ELF-1 (cell line): ENCODE measurements around the gene CTNNA3.

Experiments
- DNase-seq: peaks from one replicate; pipeline ENCODE4 v3.0.0-alpha.2; 2016; ENCODE audit warnings: low read depth, low spot score

CTNNA3 gene

DNA sequence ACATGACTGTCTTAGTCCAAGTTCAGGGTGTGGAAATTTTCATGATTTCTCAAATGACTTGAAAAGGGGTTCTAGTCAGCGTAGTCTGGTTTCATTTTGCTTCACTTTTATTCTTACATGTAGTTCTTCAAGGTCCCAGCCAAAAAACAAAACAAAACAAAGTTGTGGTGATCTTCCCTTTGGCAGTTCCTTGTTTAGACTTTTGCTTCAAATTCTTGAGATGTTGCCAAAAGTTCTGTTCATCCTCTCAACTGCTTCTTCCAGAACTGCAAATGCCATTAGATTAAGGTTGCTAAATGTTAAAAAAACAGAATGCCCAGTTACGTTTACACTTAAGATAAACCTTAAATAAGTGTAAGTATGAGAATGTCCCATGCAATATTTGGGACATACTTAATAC, 1140.9 kb downstream of the CTNNA3 start:
- DNase-seq, result no peak

DNA sequence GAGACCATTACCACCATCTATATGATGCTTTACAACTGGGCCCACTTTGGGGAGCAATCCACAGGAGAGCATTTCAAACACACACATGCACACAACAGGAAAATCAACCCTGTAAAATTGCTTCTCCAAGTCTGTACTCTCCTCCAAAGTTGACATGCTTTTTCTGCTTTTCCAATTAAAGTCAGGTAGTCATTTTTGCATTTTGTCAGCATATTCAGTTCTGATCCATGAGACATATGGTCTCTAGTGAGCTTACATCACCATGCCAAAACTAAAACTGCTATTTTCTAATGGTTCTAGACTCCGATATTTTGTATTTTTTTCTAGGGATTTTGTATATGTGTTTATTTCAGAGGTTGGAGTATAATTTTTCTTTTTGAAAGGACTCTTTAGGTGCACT, 1143.7 kb downstream of the CTNNA3 start:
- no peak for DNase-seq

DNA sequence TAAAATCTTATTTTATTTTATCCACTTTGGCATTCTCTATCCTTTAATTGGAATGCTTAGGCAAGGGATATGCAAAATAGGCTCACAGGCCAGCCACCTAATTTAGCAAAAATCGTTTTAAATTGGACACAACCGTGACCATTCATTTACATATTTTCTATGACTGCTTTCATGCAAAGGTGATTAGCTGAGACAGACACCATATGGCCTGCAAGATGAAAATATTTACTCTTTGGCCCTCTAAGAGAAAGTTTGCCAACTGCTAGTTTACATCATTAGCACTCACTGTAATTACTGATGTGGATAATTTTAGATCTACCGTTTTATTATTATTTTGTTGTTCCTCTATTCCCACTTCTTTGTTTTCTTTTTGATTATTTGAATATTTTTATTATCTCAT, 1145.6 kb downstream of the CTNNA3 start:
- no peak for DNase-seq

DNA sequence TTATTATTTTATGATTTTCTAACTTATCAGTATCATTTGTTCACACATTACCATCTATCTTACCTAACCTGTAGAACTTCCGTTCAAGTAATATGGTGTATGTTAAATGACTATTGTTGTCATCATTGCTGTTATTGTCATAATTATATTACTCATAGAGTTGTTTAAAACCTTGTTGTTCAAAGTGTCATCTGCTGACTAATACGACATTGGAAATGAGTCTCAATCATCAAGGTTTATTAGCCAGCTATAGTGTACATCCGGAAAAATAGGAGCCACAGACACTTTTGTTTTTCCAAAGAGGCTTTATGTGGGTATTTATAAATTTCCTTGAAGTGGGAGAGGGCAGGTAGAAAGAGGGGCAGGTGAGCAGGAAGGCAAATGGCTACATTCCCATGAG, 1157.1 kb downstream of the CTNNA3 start:
- no peak for DNase-seq

DNA sequence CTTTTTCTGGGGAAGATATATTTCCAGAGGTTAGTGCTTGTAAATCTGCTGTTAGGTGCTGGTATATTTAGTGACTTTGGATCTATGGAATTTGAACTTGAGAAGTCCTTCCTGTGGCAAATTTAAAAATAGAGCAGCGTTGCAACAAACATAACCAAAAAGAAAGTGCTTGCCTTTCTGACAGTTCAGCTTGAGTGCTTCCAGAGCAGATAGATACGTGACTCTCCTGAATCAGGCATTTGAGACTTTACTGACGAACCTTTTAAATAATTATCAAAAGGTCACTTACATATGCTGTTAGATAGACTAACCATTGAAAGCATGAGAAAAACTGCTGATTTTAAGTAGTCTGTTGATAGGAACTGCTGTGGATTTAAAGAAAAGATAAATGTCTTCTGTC, 1157.6 kb downstream of the CTNNA3 start:
- DNase-seq, result no peak

DNA sequence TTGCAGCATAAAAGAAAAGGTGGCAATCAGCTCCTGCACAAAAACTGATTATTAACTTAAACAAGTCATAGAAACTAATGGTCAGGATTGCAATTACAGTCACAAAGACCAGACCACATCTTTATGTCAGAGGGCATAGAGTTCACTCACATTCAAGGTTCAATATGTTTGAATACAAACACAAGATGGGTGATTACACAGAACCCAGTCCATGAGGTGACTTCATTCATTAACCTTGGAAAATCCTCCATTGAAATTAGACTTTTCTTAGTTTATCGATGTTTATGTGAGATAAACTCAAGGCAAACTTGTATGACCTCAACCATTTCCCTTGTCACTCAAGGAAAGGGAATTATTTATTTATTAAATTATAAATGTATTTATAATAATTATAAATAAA, 1158.8 kb downstream of the CTNNA3 start:
- DNase-seq, result no peak

DNA sequence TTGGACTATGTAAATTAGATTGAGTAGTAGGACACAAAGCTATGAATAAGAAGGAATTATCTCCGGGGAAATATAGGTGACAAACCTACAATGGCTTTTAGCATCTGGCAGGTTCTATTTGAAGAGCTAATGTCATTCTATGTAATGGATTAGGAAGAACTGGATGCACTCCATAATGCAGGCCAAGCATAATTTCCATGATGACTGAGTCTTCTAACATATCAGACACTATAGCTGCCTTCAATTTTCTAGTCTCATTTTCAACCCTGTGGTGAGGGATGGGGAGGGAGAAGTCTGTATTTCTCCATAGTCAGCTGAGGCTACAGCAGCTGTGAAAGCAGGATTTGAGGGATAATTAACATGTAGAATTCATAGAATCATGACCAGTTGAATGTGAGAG, 1160.6 kb downstream of the CTNNA3 start:
- no peak for DNase-seq

DNA sequence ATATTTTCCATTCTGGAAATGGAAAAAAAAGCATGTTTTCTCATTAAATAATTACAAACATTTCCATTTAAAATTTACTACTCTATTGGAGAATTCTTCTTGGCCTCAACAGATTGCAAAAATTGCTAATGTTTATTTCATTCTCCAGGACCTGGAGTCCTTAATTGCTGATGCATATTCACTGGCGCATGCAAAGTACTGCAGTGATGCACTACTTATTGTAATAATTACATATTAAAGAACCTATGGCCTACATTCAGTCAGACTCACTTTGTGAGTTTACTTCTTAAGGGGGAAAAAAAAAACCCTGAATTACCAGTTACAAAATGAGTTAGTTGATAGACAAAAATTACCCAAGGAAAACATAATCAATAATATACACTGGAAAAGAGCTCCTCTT, 1161.1 kb downstream of the CTNNA3 start:
- no peak for DNase-seq

DNA sequence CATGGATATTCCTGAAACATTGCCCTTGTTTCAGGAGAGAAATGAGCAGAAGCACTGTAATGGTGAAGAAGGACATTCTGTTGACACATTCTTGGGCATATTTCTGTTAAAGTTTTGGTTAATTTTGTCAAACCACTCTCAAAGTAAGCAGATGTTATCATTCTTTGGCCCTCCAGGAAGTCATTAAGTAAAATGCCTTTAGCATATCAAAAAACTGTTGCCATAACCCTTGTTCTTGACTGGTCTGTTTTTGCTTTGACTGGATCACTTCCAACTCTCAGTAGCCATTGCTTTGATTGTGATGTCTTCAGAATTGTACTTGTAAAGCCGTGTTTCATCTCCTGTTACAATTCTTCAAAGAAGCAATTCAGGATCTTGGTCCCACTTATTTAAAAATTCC, 1174.5 kb downstream of the CTNNA3 start:
- DNase-seq, result no peak

DNA sequence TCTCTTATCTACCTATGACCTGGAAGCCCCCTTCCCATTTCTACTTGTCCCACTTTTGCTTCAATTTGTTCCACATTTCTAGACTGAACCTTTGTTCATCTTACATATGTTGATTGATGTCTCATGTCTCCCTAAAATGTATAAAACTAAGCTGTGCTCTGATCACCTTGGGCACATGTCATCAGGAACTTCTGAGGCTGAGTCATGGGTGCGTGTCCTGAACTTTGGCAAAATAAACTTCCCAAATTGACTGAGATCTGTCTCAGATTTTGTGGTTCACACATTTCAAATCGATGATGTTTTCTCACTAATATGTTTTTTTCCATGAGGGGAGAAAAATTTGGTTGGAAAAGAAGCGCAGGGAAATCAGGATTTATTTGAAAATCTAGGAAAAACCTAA, 1176.4 kb downstream of the CTNNA3 start:
- DNase-seq, result no peak

DNA sequence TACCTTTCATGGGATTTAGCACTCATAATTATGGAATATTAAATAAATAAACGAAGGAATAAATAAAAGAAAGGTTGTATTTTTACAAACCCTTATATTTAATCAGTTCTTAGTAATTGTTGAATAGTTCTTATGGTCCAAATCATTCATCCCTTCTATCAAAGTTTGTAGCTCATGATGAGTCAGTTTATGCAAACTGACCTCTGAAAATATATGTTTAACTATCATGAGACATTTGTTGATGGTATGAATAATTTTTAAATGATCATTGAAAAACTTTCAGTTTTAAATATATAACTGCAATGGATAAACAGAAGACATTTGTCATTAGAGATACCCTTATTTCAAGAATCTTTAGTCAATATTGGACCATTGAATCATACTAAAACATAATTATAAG, 1181.3 kb downstream of the CTNNA3 start:
- no peak for DNase-seq

DNA sequence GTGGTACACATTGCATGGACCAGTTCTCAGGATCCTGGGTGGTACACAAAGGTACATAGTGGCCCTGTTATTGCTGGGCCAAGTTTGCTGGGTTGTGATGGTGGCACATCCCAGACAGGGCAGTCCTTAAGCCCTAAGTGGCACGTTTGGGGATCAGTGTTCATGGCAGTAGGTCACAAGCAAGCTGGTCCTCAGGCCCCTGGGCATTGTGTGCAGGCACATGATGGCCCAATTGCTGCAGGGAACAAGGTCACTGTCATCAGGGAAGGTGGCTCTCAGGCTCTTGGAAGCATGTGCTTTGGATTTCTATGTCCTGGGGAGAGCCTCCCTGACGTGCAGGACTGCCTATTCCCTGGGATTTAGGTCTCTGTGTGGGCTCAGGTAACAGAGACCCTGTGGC, 1182.5 kb downstream of the CTNNA3 start:
- DNase-seq, result no peak

DNA sequence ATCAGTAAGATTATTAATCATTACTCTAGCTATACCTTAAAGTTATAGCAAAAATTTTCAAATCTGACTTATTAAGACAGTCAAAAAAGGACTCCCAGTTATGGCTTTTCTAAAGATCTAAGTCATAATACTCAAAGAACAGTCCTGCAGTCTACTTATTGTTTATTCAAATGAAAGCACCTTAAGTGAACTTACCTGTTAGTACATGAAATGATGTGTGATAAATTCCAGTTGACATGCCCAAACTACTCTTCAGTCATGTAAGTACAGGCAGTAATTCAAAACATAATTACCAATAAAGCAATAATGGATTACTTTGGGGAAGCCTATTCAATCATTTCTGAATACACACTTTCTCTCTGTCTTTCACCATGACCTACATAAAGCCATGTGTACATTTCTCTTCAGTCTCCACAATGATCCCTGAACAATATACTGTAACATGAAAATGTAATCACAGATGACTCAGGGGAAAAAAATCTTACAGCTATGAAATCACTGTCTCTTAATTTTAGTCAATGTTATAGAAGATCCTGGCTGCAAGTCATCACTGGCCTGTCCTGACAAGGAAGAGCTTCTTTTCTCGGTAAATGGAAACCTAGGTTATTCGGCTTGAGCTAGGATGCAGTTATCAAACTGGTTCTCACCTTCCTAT, 1190.9 kb downstream of the CTNNA3 start:
- no peak for DNase-seq

DNA sequence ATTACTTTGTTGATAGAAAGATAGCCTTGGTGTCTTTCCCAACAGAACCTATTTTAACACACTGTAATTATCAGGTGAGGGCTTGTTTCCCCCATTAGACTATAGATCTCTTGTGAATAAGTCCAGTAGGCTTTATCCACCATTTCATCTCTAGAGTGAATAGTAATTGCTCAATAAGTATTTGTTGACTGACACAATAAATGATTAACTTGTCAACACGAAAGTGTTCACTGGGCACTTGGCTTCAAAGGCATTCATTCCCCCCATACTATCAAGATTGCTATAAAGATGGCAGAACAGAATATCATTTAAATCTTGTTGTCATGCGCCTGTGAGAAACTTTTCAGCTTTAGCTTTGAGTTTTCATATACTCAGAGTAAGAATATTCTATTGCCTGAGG, 1194.6 kb downstream of the CTNNA3 start:
- DNase-seq, result no peak

DNA sequence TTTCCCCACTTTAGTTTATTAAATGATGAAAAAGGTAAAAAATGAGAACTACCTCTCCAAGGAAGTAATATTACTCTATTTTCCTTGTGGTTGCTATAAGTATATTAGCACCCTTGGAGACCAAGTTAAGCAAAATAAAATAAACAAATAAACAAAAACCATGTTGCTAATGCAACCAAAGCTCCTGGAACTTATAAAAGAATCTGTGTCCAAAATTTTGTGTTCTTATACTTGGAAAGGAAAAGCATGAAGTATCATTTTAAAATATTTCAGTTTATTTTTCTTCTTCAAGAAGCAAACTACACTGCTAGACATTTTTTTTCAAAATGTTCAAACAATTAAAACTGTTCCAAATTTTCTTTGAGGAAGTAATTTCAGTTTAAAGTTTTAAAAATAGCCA, 1212.0 kb downstream of the CTNNA3 start:
- DNase-seq, result no peak

DNA sequence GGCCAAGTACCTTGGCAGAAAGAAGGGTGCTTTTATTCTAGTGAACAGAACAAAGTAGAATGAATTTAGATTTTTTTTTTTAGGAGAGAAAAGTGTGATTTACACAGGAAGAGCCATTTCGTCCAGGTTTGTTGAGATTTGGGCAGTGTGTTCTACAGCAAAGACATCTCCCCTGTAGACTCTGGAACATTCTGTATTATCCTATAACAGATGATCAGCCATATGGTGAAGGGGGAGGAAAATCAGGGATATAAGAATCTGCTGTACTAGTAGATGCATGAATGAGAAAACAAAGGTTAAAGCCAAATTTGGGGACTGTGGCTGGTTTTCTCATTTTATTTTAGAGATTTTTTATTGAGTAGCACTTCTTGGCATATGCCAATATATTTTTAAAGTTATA, 1223.8 kb downstream of the CTNNA3 start:
- DNase-seq, result no peak

DNA sequence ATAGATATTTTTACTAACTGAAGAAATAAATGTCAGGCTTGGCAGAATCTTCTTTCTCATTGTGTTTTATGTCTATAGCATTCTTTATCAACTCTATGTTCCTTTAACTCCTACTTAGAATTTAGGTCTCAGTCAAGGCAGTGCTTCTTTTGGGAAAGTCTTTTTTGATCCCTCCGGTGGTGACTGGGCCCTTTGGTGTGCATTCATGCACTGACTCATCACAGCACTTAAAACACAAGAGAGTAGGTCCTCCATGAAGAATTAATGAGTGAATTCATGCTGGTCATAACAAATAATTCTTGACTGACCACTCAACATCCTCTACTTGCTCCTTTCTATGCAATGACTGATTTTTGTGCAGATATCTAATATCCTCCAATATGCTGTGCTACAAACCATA, 1229.0 kb downstream of the CTNNA3 start:
- DNase-seq, result no peak

DNA sequence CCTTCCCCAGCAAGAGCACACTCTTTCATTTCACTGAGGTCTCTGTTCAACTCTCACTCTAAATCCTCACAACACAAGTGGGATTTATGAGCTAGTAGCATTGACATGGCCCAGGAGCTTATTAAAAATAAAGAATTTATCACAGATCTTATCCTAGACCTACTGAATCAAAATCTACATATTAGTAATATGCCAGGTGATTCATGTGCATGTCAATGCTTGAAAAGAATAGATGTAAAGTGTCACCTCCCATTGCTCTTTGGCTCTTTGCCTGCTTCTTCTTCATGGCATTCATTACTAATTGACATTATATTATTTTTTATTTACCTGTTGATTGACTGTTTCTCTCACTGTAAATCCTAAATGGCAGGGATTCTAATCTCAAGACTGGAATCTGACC, 1229.4 kb downstream of the CTNNA3 start:
- no peak for DNase-seq

DNA sequence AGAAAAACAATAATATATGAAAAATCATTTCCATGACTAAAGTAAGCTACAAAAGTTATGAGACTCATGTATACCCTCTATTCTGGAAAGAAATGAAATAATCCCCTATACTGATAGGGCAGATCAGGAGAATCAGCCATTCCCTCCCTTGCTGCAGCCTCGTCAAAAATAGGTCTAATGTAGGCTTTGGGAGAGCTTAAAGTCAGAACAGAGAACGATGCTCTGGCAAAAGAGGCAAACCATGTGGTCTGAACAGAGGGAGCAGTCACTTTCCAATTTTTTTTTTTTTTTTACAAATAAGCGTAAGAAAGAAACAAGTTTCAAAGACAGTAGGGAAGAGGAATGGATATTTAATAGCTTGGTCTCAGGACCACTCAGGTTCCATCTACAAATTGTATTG, 1232.4 kb downstream of the CTNNA3 start:
- DNase-seq, result no peak

DNA sequence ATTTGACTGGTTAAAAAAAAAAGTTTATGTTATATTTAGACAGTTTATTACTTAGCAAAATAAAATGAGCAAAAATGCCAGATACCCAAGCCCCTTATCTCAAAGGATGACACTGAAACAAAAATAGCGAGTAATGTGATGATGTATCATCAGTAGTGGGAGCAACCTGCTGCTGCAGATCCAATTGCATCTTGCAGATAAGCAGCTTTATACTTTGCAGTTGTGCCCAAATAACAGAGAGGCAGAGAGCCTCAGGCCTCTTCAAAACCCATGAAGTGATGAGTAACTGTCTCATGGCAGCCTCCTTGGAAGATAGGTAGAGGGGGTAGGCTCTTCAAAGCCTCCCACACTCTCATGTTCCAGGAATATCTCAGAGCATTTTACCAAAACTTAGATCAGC, 1238.4 kb downstream of the CTNNA3 start:
- no peak for DNase-seq

DNA sequence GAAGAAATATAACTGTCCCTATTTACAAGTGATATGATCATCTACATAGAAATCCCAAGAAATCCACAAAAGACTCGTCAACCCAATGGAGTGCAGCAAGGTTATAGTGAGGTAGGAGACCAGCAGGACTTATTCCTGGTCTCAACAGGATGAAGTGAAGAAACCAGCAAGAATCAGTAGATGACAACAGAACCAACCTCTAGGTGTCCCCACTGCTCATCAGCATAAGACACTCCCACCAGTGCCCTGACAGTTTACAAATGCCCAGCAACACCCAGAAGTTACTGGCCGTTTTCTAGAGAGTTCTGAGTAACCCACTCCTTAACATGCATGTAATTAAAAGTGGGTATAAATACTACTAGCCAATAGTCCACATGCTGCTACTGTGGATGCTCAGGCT, 1240.7 kb downstream of the CTNNA3 start:
- DNase-seq, result no peak

DNA sequence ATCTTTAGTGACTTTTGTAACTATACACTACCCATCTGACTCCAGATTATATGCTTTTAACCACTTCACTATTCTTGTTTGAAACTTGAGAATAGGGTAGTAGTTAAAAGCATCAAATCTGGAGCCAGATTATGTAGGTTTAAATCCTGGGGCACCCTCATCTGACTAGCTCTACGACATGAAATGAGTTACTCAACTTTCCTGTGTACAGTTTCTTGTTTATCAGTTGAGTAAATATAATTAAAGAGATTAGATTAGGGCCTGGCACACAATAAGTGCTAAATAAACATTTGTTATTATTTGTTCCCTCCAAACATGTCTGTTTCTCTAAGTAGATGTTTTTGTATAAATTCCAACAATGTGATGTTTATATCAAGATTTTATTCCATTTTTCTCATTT, 1255.4 kb downstream of the CTNNA3 start:
- no peak for DNase-seq

DNA sequence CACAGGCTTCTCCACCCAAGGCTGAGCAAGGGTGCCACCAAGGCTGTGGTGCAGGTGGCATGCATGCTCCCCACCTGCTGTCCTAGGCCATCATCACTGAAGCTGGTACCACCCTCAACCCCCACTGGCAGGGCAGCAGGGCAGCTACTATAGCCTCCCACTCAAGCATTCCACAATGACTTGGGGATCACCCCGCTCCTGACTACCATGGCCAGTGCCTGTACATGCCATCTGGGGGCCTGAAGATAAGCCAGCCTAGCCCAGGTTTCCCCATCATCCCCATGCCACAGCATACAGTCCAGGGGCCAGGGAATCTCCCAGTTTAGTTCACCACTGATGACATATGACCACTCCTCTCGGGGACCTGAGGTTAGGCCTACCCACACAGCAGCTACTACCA, 1281.1 kb downstream of the CTNNA3 start:
- no peak for DNase-seq

DNA sequence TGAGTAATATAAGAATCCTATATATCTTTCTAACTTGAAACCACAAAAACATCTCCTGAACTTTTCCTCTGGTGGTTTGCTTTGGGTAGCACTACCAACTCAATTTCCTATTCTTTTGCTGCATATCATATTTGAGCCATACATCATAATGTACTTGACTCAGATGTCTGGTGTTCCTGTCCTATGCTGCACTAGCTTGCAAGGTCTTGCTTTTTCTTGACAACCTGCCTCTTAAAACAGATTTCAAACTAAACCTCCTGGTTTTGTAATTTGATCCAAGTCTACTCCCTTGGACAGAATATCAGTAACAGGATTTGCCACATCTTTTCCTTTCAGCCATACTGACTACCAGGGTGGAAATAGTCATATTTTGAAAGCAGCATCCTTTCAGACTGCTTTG, 1290.4 kb downstream of the CTNNA3 start:
- no peak for DNase-seq
